ENCODE results near the gene EHBP1.

The EHBP1 gene

DNA sequence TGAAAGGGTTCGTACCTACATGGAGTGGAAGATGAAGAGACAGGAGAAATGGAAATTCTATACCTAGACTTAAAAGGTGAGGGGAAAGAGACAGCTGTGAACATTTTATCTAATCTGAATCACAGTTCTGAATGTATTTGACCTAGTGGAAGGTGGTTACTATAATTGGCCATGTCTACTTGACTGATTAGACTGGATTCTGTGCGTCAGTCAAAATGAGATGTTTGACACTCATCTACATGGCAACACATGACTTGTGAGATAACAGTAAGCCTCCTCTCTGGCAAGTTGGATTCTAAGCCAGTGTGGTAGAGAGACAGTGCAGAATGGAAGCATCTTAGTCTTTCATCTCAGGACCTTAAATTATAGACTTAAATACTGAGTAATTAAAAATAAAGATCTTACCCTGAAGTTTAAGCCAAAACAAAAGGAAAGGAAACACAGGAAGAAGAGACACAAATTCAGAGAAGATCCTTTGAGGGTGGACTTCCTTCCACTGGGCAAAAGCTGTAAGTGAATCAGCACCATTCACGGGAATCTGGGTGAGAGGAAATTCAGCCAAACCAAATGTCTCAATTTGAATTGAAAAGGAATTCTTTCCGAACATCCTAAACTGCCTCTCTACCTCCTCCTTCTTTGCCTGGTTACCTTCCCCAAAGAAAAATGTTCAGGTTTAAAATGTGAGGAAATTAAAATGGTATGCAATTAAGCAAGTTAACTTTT, 121.6 kb downstream of the EHBP1 start:
- no peak overlapping the region for H3K4me3 ChIP-seq (replicated peaks in 1 of 2; ENCODE audit: low read depth in 2 of 2, low read length in 2 of 2)
- no peak for DNase-seq (ENCODE audit: low read depth in 2 of 2)
- TF ChIP-seq CTCF (IDR thresholded peaks at IDR 0.05; ENCODE audit: low read depth, low read length), result no peak

GRCh38 chr2:62831729-62832128, 126.2 kb downstream of the EHBP1 start:
- no peak overlapping the region for H3K4me3 ChIP-seq (replicated peaks in 1 of 2; ENCODE audit: low read depth in 2 of 2, low read length in 2 of 2)
- no peak for TF ChIP-seq CTCF (IDR thresholded peaks at IDR 0.05; ENCODE audit: low read depth, low read length)
- DNase-seq (ENCODE audit: low read depth in 2 of 2), result no peak

GRCh38 chr2:62844311-62845090, 139.0 kb downstream of the EHBP1 start:
- DNase-seq (ENCODE audit: low read depth in 2 of 2), result no peak
- no peak for TF ChIP-seq CTCF (IDR thresholded peaks at IDR 0.05; ENCODE audit: low read depth, low read length)
- no peak overlapping the region for H3K4me3 ChIP-seq (replicated peaks in 1 of 2; ENCODE audit: low read depth in 2 of 2, low read length in 2 of 2)

- no peak for DNase-seq (ENCODE audit: low read depth in 2 of 2)
- no peak overlapping the region for H3K4me3 ChIP-seq (replicated peaks in 1 of 2; ENCODE audit: low read depth in 2 of 2, low read length in 2 of 2)
- TF ChIP-seq CTCF (IDR thresholded peaks at IDR 0.05; ENCODE audit: low read depth, low read length), result no peak
Observed at GRCh38 chr2:62845256-62845655, 139.7 kb downstream of the EHBP1 start.

DNA sequence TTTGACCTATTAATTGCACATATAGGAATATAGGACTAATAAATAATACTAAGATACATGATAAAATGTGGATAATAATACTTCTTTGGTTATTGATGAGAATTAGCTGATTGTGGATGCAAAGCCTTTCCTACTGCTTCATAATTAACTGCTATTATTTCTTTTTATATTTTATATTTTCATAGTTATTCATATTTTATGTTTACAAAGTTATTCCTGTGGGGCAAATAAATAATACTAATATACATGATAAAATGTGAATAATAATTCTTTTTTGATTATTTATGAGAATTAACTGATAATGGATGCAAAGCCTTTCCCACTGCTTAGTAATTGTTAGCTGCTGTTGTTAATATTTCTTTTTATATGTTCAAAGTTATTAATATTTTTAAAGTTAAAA, 146.7 kb downstream of the EHBP1 start:
- no peak for TF ChIP-seq CTCF (IDR thresholded peaks at IDR 0.05; ENCODE audit: low read depth, low read length)
- no peak for DNase-seq (ENCODE audit: low read depth in 2 of 2)
- H3K4me3 ChIP-seq (replicated peaks in 1 of 2; ENCODE audit: low read depth in 2 of 2, low read length in 2 of 2), result no peak overlapping the region

DNA sequence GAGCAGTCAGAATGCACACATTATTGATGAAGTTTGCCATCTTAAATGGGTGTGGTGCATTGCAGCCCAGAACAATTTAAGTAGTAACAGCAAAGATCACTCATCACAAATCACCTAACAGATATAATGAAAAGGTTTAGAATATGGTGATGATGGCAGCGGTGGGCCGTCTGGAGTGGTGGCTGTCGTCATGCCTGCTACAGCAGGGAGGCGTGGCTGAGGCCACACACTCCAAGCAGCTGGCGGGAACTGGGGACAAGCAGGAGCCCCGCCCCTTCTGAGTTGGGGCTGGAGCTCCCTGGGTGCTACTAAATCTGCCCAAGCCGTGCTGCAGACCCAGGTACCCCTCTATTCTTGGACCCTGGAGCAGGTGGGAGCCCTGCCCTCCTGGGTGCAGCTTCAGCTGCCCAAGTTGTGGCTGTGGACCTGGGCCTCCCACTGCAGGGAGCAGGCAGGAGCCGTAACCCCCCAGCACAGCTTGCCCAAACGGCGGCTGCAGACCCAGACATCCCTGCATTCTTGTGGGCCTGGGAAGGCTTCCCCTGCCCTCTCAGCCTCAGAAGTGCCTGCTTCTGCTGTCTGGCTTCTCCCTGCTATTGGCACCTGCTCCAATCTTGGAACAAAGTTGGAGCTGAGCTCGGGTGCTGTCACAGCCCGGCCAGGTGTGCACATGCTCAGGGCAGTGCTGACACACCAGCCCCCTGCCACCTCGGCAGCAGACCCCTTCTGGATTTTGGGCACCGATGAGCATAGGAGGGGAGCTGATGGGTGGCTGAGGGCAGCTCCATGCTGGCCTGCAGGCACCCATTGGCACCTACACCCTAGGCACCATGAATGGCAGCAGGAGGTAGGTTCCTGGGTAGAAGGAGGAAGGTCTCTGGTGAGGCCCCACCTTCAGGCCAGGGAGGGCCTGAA, 149.3 kb downstream of the EHBP1 start:
- no peak overlapping the region for H3K4me3 ChIP-seq (replicated peaks in 1 of 2; ENCODE audit: low read depth in 2 of 2, low read length in 2 of 2)
- DNase-seq (ENCODE audit: low read depth in 2 of 2), result no peak
- TF ChIP-seq CTCF (IDR thresholded peaks at IDR 0.05; ENCODE audit: low read depth, low read length), result no peak

Measured in cardiac fibroblast (primary cell).